SU-DHL-6 (cell line): ENCODE results near the gene OBSL1.

Source experiments
- H2AFZ ChIP-seq: fragments of 200-600 bp; sonication (generic); 2 replicates; pipeline ENCODE4 v1.6.1; 2014; ENCODE audit warnings: low read depth, mild to moderate bottlenecking, moderate library complexity, mixed read lengths, antibody characterized with exemption, low read length; ENCODE audit not compliant: severe bottlenecking
- H3F3A ChIP-seq: fragments of 200-600 bp; shearing (Covaris generic); 2 replicates; pipeline ENCODE4 v1.6.0; 2016; ENCODE audit warnings: antibody characterized with exemption, mild to moderate bottlenecking; ENCODE audit not compliant: insufficient read depth
- H3K27ac ChIP-seq: fragments of 200-600 bp; sonication (generic); 2 replicates; pipeline ENCODE4 v1.5.1; 2016; ENCODE audit warnings: low read depth, mild to moderate bottlenecking, low read length, moderate library complexity, mixed read lengths
- H3K27me3 ChIP-seq: fragments of 200-600 bp; sonication (generic), shearing (Covaris generic); 2 replicates; pipeline ENCODE4 v1.6.0; 2014; ENCODE audit warnings: mild to moderate bottlenecking, low read length
- H3K36me3 ChIP-seq: fragments of 200-600 bp; sonication (generic); 2 replicates; pipeline ENCODE4 v1.6.1; 2014; ENCODE audit warnings: mild to moderate bottlenecking, low read length, mixed read lengths
- H3K4me2 ChIP-seq: fragments of 300-600, 200-600 bp; shearing (Covaris generic), sonication (generic); 2 replicates; pipeline ENCODE4 v1.6.0; 2014; ENCODE audit warnings: low read length, low read depth, mild to moderate bottlenecking; ENCODE audit not compliant: poor library complexity, severe bottlenecking
- H3K4me3 ChIP-seq: fragments of 200-600 bp; sonication (generic); 2 replicates; pipeline ENCODE4 v1.5.1; 2014; ENCODE audit warnings: antibody characterized with exemption, low read length, mild to moderate bottlenecking, mixed read lengths; ENCODE audit not compliant: insufficient read depth, poor library complexity, severe bottlenecking
- H3K79me2 ChIP-seq: fragments of 200-600 bp; sonication (generic); 2 replicates; pipeline ENCODE4 v1.6.1; 2014; ENCODE audit warnings: mild to moderate bottlenecking, low read length, moderate library complexity; ENCODE audit not compliant: insufficient read depth
- H3K9ac ChIP-seq: fragments of 200-600 bp; sonication (generic); 2 replicates; pipeline ENCODE4 v1.7.0; 2014; ENCODE audit warnings: mild to moderate bottlenecking, low read length
- H3K9me2 ChIP-seq: fragments of 200-600 bp; sonication (generic); replicated peaks from 2 replicates; pipeline ENCODE4 v1.6.1; 2014; ENCODE audit warnings: low read length; ENCODE audit not compliant: insufficient read depth
- H3K9me3 ChIP-seq: fragments of 200-600 bp; sonication (generic); 2 replicates; pipeline ENCODE4 v1.6.1; 2014; ENCODE audit warnings: low read length, mixed read lengths; ENCODE audit not compliant: insufficient read depth
- H4K20me1 ChIP-seq: fragments of 200-600 bp; sonication (generic); 2 replicates; pipeline ENCODE4 v1.6.1; 2014; ENCODE audit warnings: low read depth, mild to moderate bottlenecking, antibody characterized with exemption, low read length, moderate library complexity, mixed read lengths
- CTCF ChIP-seq: fragments of 200-600 bp; sonication (generic); IDR thresholded peaks from one replicate; pipeline ENCODE4 v1.5.1; 2017; ENCODE audit warnings: antibody characterized with exemption, mild to moderate bottlenecking, low read length, moderate library complexity; ENCODE audit not compliant: insufficient read depth, poor library complexity, severe bottlenecking
- EZH2phosphoT487 ChIP-seq: fragments of 200-600 bp; sonication (generic), shearing (Covaris generic); conservative IDR thresholded peaks from 2 replicates; pipeline ENCODE4 v1.6.1; 2018; ENCODE audit warnings: mild to moderate bottlenecking, antibody characterized with exemption, low read length, moderate library complexity, mixed read lengths

The OBSL1 gene

DNA sequence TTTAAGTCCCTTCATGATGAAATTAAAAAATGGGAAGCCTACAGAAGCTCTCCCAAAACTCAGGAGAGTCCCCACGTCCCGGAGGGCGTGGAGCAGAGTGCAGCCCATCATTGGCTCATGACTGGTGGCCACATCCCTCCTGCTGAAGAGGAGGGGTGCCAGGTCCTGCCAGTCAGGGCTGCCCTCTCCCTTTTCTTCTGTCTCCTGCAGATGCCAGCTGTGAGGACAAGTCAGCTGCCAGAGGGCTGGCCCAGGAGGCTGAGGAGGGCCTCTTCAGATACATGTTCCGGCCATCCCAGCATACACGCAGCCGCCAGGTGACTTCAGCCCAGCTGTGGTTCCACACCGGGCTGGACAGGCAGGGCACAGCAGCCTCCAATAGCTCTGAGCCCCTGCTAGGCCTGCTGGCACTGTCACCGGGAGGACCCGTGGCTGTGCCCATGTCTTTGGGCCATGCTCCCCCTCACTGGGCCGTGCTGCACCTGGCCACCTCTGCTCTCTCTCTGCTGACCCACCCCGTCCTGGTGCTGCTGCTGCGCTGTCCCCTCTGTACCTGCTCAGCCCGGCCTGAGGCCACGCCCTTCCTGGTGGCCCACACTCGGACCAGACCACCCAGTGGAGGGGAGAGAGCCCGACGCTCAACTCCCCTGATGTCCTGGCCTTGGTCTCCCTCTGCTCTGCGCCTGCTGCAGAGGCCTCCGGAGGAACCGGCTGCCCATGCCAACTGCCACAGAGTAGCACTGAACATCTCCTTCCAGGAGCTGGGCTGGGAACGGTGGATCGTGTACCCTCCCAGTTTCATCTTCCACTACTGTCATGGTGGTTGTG lies 3.4 kb upstream of the OBSL1 start:
- Histone ChIP-seq H3K4me3 (no peak overlapping the region), H3K27me3 (no peaks in the 10 kb centered on the region), H4K20me1 (no peaks in the 10 kb centered on the region), H3K9me3 (no peaks in the 10 kb centered on the region), H3K36me3 (no peaks in the 10 kb centered on the region), H3K9me2 (no peaks in the 10 kb centered on the region), H3K4me2 (no peak overlapping the region), H3K79me2 (no peaks in the 10 kb centered on the region), H3K27ac (no peak overlapping the region), H2AFZ (no peak overlapping the region), H3F3A (no peaks in the 10 kb centered on the region), H3K9ac (no peak overlapping the region)
- TF ChIP-seq CTCF (no peak), EZH2phosphoT487 (no peak)

- no peaks in the 10 kb centered on the region for H3F3A ChIP-seq
- no peaks in the 10 kb centered on the region for H3K9me2 ChIP-seq
- TF ChIP-seq EZH2phosphoT487 (no peak), CTCF (no peak)
- no peaks in the 10 kb centered on the region for H4K20me1 ChIP-seq
- H3K79me2 ChIP-seq: no peaks in the 10 kb centered on the region
- no peaks in the 10 kb centered on the region for H3K27me3 ChIP-seq
- no peak overlapping the region for H3K9ac ChIP-seq
- H3K9me3 ChIP-seq: no peaks in the 10 kb centered on the region
- H3K27ac ChIP-seq: no peak overlapping the region
- no peak overlapping the region for H3K4me3 ChIP-seq
- no peak overlapping the region for H3K4me2 ChIP-seq
- H2AFZ ChIP-seq: no peak overlapping the region
- no peaks in the 10 kb centered on the region for H3K36me3 ChIP-seq
Observed at GRCh38 chr2:219573166-219573565, 1.8 kb upstream of the OBSL1 start.

GRCh38 chr2:219572237-219573001 lies 1.1 kb upstream of the OBSL1 start, which contains the start of gene INHA:
INHA (plus strand) TSS chr2:219572310; CDS start chr2:219572375, 65 bp downstream.
- Histone ChIP-seq H3K9me3 (no peaks in the 10 kb centered on the region), H3K4me3 (no peak within 1 kb of the TSS), H4K20me1 (no peaks in the 10 kb centered on the region), H3K27me3 (no peaks in the 10 kb centered on the region), H3K9me2 (no peaks in the 10 kb centered on the region), H2AFZ (no peak within 1 kb of the TSS), H3K27ac (no peak within 1 kb of the TSS), H3K4me2 (no peak within 1 kb of the TSS), H3K9ac (no peak within 1 kb of the TSS), H3K36me3 (no peaks in the 10 kb centered on the region), H3F3A (no peaks in the 10 kb centered on the region), H3K79me2 (no peaks in the 10 kb centered on the region)
- TF ChIP-seq EZH2phosphoT487 (no peak), CTCF (no peak)
